ENCODE data around the gene CCDC177. TPM values are rescaled to one million over a fixed set of nuclear protein-coding genes. Genes with fewer than 3 reads are reported as not detected.

CCDC177 gene
- total RNA-seq, 1 donor from 2014 or later, result not detected

GRCh38 chr14:69539631-69540410 is 34.9 kb downstream of the CCDC177 start:
- intact Hi-C loops (cut with DNase I), result no loop called here
- DNase-seq (ENCODE audit: low spot score), result no peak

GRCh38 chr14:69538766-69539165 is 35.9 kb downstream of the CCDC177 start:
- no peak for DNase-seq (ENCODE audit: low spot score)
- intact Hi-C loops (cut with DNase I), result no loop called here

DNA sequence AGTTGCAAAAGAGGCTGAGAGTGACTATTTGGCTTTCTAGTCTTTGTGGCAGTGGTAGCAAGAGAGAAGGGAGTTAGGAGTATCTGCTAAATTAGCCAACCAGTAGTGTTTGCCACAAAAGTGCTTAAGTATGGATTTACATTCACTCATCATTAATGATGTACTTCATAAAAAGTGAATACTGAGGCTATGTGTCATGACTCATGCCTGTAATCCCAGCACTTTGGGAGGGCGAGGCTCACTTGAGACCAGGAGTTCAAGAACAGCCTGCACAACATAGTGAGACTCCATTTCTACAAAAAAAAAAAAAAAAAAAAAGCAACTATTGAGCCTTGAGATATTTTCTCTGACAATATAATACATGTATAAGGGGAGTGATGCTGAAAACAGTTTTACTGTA is 36.8 kb downstream of the CCDC177 start:
- intact Hi-C loops (cut with DNase I), result no loop called here
- no peak for DNase-seq (ENCODE audit: low spot score)

DNA sequence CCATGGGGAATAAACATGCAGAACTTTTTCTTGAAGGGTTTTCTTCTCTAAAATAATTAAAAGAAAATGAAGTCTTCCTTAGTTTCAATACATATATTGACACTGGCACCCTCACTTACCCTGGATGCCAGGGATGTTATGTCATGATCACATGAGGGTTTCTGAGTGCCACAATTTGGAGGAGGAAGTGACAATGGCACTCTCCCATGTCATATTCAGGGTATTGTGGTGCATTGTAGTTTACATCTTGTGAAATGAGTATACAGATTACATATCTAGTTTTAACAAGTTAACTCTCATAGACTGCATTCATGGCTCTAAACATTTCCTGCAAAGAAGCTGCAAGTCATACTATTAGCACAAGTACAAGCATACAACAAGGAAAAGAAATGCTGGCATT is 37.7 kb downstream of the CCDC177 start:
- no peak for DNase-seq (ENCODE audit: low spot score)
- intact Hi-C loops (cut with DNase I), result no loop called here

GRCh38 chr14:69535230-69535848 is 39.3 kb downstream of the CCDC177 start:
- intact Hi-C loops (cut with DNase I), result no loop called here
- DNase-seq (ENCODE audit: low spot score), result no peak

- intact Hi-C loops (cut with DNase I), result no loop called here
- DNase-seq (ENCODE audit: low spot score), result no peak
Measured at GRCh38 chr14:69532561-69533340, 41.9 kb downstream of the CCDC177 start.

- no peak for DNase-seq (ENCODE audit: low spot score)
- intact Hi-C loops (cut with DNase I), result no loop called here
Measured at GRCh38 chr14:69531135-69531534, 43.5 kb downstream of the CCDC177 start.

- intact Hi-C loops (cut with DNase I), result no loop called here
- no peak for DNase-seq (ENCODE audit: low spot score)
Measured at GRCh38 chr14:69530095-69530494, 44.6 kb downstream of the CCDC177 start.

DNA sequence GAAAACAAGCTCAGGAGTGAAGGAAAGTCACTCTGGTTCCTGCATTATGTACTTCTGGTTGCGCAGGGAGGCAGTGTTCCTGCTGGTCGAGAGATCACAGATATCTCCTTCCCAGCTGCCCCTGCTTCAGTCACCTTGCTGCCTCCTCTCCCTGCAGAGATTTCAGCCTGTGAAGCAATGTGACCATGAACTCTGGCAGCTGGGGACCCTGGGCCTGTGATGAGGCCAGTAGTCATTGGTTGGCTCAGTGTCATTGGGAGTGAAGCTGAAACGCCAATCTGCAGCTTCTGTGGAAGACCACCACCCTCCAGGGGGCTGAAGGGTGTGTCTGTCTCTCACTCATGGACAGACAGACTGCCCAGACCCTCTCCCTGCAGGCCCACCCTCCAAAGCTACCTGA is 45.1 kb downstream of the CCDC177 start:
- peak; percentile 44 for DNase-seq (ENCODE audit: low spot score)
- intact Hi-C loops (cut with DNase I), result no loop called here

- intact Hi-C loops (cut with DNase I), result no loop called here
- peak; percentile 24 for DNase-seq (ENCODE audit: low spot score)
Measured at GRCh38 chr14:69528930-69529329, 45.7 kb downstream of the CCDC177 start.

DNA sequence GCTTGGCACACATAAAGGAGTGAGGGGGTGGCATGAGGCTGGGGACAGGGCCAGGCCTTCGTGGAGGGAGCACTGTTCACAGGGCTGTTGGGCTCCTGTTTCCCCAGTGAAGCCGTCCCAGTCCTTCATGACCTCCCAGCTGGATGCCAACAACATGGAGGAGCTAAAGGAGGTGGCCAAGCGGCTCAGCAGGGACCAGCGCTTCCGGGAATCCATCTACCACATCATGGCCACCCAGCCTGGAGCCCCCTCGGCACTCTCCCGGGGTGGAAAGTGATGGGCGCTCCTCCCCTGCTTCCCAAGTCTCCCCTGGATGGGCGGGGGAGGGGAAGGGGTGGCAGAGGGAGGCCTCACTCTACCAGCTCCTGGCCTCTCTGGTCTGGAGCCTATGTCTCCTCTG is 46.5 kb downstream of the CCDC177 start:
- intact Hi-C loops (cut with DNase I), result no loop called here

DNA sequence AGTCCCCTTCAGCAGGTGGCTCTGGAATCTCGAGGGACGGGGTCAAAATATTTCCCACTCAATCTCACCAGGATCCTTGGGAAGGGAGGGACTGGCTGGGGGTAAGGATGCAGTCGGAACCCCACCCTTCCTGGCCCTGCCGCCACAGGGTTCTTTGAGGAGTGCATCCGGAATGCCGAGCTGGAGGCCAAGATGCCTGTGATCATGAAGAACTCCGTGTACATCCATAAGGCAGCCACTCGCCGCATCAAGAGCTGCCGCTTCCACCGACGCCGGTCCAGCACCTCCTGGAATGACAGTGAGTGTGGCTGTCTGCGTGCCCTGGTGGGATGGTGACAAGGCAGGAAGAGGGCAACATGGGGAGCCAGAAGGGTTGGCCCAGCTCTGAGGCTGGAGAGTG is 47.0 kb downstream of the CCDC177 start:
- peak; percentile 39 for DNase-seq (ENCODE audit: low spot score)
- intact Hi-C loops (cut with DNase I), result no loop called here

More for the DNA sequence above, 46.5 kb downstream of the CCDC177 start:
- peak; percentile 36 for DNase-seq (ENCODE audit: low spot score)

- peak; percentile 64 for DNase-seq (ENCODE audit: low spot score)
- intact Hi-C loops (cut with DNase I), result no loop called here
Measured at GRCh38 chr14:69525896-69526295, 48.8 kb downstream of the CCDC177 start.

DNA sequence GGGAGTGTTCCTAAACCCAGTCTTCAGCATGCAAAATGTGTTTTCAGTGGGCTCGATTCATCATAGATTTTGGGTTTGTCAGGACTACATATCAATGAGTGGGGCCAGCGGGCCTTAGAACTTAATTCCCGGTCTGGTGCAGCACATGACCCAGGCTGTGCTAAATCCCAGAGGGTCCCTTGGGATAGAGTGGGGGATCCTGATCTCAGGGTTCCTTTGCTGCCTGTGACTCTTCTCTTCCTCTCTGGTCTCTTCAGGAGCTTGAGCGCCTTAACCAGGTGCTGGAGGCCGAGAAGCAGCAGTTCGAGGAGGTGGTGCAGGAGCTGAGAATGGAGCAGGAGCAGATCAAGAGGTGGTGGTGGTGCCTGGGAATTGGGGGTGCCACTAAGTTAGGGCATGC is 52.6 kb downstream of the CCDC177 start:
- intact Hi-C loops (cut with DNase I), result no loop called here
- no peak for DNase-seq (ENCODE audit: low spot score)

Other genes with a start within 250 kb of the CCDC177 start
- 109 TPM for gene ERH, start 176.6 kb downstream of the CCDC177 start, total RNA-seq
- 24.4 TPM for gene SLC39A9, start 176.2 kb downstream of the CCDC177 start, total RNA-seq
- gene PLEKHD1, start 90.1 kb downstream of the CCDC177 start, total RNA-seq, result 0.13 TPM
- gene SUSD6, start 36.7 kb upstream of the CCDC177 start, total RNA-seq, result 26.9 TPM
- gene SRSF5, start 192.3 kb upstream of the CCDC177 start, total RNA-seq, result 206 TPM
- not detected for gene SLC10A1, start 222.4 kb upstream of the CCDC177 start, total RNA-seq